Testis (tissue), 3 donors: ENCODE data around the gene KDM2A. TPM values are rescaled to one million over a fixed set of nuclear protein-coding genes. Genes with fewer than 3 reads are reported as not detected.

Experiments used
- DNase-seq: peaks from one replicate; pipeline ENCODE4 v3.0.0-alpha.2; 2019
- H3K27ac ChIP-seq, 2 donors: fragments of 200-600 bp; sonication (generic); one replicate each; pipeline ENCODE4 v1.5.1; 2019
- H3K27me3 ChIP-seq: fragments of 200-600 bp; sonication (generic); one replicate; pipeline ENCODE4 v1.5.1; 2019
- H3K36me3 ChIP-seq: fragments of 200-600 bp; sonication (generic); one replicate; pipeline ENCODE4 v1.5.1; 2017; ENCODE audit warnings: low read depth; ENCODE audit errors: missing control alignments
- H3K4me1 ChIP-seq: fragments of 200-600 bp; sonication (generic); one replicate; pipeline ENCODE4 v1.5.1; 2019
- H3K4me3 ChIP-seq, 2 donors: fragments of 200-600 bp; sonication (generic); one replicate each; pipeline ENCODE4 v1.5.1; 2017 to 2019
- H3K9me3 ChIP-seq: fragments of 200-600 bp; sonication (generic); one replicate; pipeline ENCODE4 v1.5.1; 2017
- POLR2A ChIP-seq: fragments of 450-650 bp; IDR thresholded peaks from one replicate; pipeline ENCODE4 v1.6.1; 2017; ENCODE audit warnings: antibody characterized with exemption, mild to moderate bottlenecking, moderate library complexity
- WGBS, 2 donors: methylation state at CpG; one replicate each; pipeline ENCODE4 v1.1.5; 2018; 5-methylcytosine and 5-hydroxymethylcytosine counted together
- intact Hi-C: fragments of 100-400 bp; cut with DNase I; formaldehyde crosslinking; loops from one replicate; pipeline ENCODE4 v1.15.1; 2023; ENCODE audit warnings: low total_unique reads
- polyA plus RNA-seq: library from polyadenylated mRNA; stranded (reverse); fragments of 350-450 nt; fragmentation: Illumina TruSeq; extraction: RNeasy Lipid Tissue Mini Kit (QIAGEN cat#74804); gene quantifications from one replicate; pipeline ENCODE4 v1.2.3, GENCODE V29; 2014; ENCODE audit warnings: low read depth, low replicate concordance; ENCODE audit not compliant: insufficient read depth
- total RNA-seq, 2 donors: library from RNA; depleted of rRNA; stranded (reverse); fragments of >200 nt; gene quantifications; one replicate each; pipeline ENCODE4 v1.2.3, GENCODE V29; 2016
- TF ChIP-seq, protein P1 (sequence below), 3 experiments: fragments of 450-650 bp in 2 of 3; fragments of 200-600 bp in 1 of 3; sonication (generic) in 1 of 3; IDR thresholded peaks; one replicate each; pipeline ENCODE4 v1.5.1; 2016 to 2019; ENCODE audit warnings: antibody characterized with exemption in 3 of 3, mild to moderate bottlenecking in 2 of 3, moderate library complexity in 1 of 3

KDM2A gene
- total and polyA plus RNA-seq, 3 donors from 2014 or later: 106 to 169 (median 142) TPM

- Histone ChIP-seq H3K36me3 (no peaks in the 10 kb centered on the region), H3K27ac (no peak overlapping the region), H3K9me3 (no peaks in the 10 kb centered on the region), H3K4me1 (peaks cover 20% of the 10 kb centered on the region), H3K27me3 (no peaks in the 10 kb centered on the region), H3K4me3 (no peak overlapping the region)
- DNase-seq: no peak
- intact Hi-C loops: no loop called here
- WGBS, 2 donors: 89 to 91% methylated on average over 17 to 19 of the region's 19 CpGs
- no peak for TF ChIP-seq POLR2A
- TF ChIP-seq, protein P1, sequence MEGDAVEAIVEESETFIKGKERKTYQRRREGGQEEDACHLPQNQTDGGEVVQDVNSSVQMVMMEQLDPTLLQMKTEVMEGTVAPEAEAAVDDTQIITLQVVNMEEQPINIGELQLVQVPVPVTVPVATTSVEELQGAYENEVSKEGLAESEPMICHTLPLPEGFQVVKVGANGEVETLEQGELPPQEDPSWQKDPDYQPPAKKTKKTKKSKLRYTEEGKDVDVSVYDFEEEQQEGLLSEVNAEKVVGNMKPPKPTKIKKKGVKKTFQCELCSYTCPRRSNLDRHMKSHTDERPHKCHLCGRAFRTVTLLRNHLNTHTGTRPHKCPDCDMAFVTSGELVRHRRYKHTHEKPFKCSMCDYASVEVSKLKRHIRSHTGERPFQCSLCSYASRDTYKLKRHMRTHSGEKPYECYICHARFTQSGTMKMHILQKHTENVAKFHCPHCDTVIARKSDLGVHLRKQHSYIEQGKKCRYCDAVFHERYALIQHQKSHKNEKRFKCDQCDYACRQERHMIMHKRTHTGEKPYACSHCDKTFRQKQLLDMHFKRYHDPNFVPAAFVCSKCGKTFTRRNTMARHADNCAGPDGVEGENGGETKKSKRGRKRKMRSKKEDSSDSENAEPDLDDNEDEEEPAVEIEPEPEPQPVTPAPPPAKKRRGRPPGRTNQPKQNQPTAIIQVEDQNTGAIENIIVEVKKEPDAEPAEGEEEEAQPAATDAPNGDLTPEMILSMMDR (IDR thresholded peaks at IDR 0.05): no peak
Observed at GRCh38 chr11:67306769-67307544, 187.9 kb downstream of the KDM2A start.

GRCh38 chr11:67307545-67308001 lies 188.5 kb downstream of the KDM2A start:
- Histone ChIP-seq H3K4me3 (no peak overlapping the region), H3K9me3 (no peaks in the 10 kb centered on the region), H3K4me1 (peaks cover 22% of the 10 kb centered on the region), H3K27me3 (no peaks in the 10 kb centered on the region), H3K36me3 (no peaks in the 10 kb centered on the region), H3K27ac (no peak overlapping the region)
- TF ChIP-seq POLR2A: no peak
- TF ChIP-seq, protein P1 (IDR thresholded peaks at IDR 0.05): no peak
- intact Hi-C loops: no loop called here
- WGBS, 2 donors: 87 to 100% methylated on average over 3 to 12 of the region's 12 CpGs
- DNase-seq: no peak

Other genes with a start within 250 kb of the KDM2A start
- gene PC, start 160.9 kb upstream of the KDM2A start, total RNA-seq: 10 to 100 TPM; 40.9 to 46.0 TPM
- gene PC, start 160.9 kb upstream of the KDM2A start, polyA plus RNA-seq: 53.1 TPM
- under 1 TPM in 1 of 2 donors, not detected in 1; 0.25 TPM for gene C11orf86, start 144.0 kb upstream of the KDM2A start, total RNA-seq
- not detected for gene C11orf86, start 144.0 kb upstream of the KDM2A start, polyA plus RNA-seq
- gene SYT12, start 96.1 kb upstream of the KDM2A start, total RNA-seq: 1 to 10 TPM; 3.4 to 4.2 TPM
- 3.7 TPM for gene SYT12, start 96.1 kb upstream of the KDM2A start, polyA plus RNA-seq
- gene RHOD, start 62.4 kb upstream of the KDM2A start, total RNA-seq: 10 to 100 TPM; 11.1 to 13.9 TPM
- gene RHOD, start 62.4 kb upstream of the KDM2A start, polyA plus RNA-seq: 10.6 TPM
- 10 to 100 TPM; 64.3 to 87.6 TPM for gene GRK2, start 147.2 kb downstream of the KDM2A start, total RNA-seq
- gene GRK2, start 147.2 kb downstream of the KDM2A start, polyA plus RNA-seq: 45.6 TPM
- gene ANKRD13D, start 170.0 kb downstream of the KDM2A start, total RNA-seq: 10 to 100 TPM; 66.2 to 73.3 TPM
- 32.8 TPM for gene ANKRD13D, start 170.0 kb downstream of the KDM2A start, polyA plus RNA-seq
- gene SSH3, start 184.3 kb downstream of the KDM2A start, total RNA-seq: 1 to 10 TPM; 6.9 to 9.8 TPM
- gene SSH3, start 184.3 kb downstream of the KDM2A start, polyA plus RNA-seq: 8.6 TPM
- gene POLD4, start 234.3 kb downstream of the KDM2A start, total RNA-seq: 10 to 100 TPM; 53.8 to 59.1 TPM
- gene POLD4, start 234.3 kb downstream of the KDM2A start, polyA plus RNA-seq: 54.6 TPM